Measurements from ENCODE around the gene ZNF556. TPM values are rescaled to one million over a fixed set of nuclear protein-coding genes. Genes with fewer than 3 reads are reported as not detected.
A peak's percentile ranks its signal among the peaks of the same experiment; 100 is the strongest.

Gene ZNF556
- total RNA-seq (0.03 TPM in 1 of 2 replicates, not detected in the other), polyA plus RNA-seq (not detected in 2 replicates)

- DNase-seq (ENCODE audit: low spot score), result no peak
- Histone ChIP-seq H3K9me3 (ENCODE audit: low read depth) (no peaks in the 10 kb centered on the region), H3K4me3 (no peak within 1 kb of the TSS), H3K36me3 (replicated peaks; ENCODE audit: insufficient read depth, low read depth) (no peaks in the 10 kb centered on the region), H3K27me3 (no peaks in the 10 kb centered on the region), H3K4me1 (ENCODE audit: insufficient read depth) (no peaks in the 10 kb centered on the region), H2AFZ (no peak within 1 kb of the TSS), H3K4me2 (no peak within 1 kb of the TSS), H3K79me2 (no peaks in the 10 kb centered on the region), H4K20me1 (ENCODE audit: insufficient read depth, poor library complexity, severe bottlenecking) (no peaks in the 10 kb centered on the region), H3K9me2 (replicated peaks; ENCODE audit: insufficient read depth) (no peaks in the 10 kb centered on the region), H3K27ac (no peak within 1 kb of the TSS)
- WGBS (ENCODE audit: low lambda C conversion rate, missing lambda C conversion rate), result 92% methylated on average over 32 of the region's 36 CpGs
- TF ChIP-seq EZH2 (IDR thresholded peaks at IDR 0.05; ENCODE audit: borderline replicate concordance) (no peak), CTCF (IDR thresholded peaks at IDR 0.05; ENCODE audit: poor library complexity) (no peak), EZH2phosphoT487 (IDR thresholded peaks at IDR 0.05; ENCODE audit: low read depth, severe bottlenecking, unreplicated experiment) (no peak)
Measured at GRCh38 chr19:2867025-2867991, at the start of gene ZNF556. TSS of gene ZNF556 (plus strand) at chr19:2867335. CDS start at chr19:2867422, 87 bp downstream.

GRCh38 chr19:2819540-2820111 is 47.5 kb upstream of the ZNF556 start, which contains the start of gene ZNF554:
TSS of gene ZNF554 (plus strand) at chr19:2819868. CDS start at chr19:2820072, 204 bp downstream.
- Histone ChIP-seq H3K27me3 (no peaks in the 10 kb centered on the region), H3K4me2 (peak within 1 kb of the TSS; percentile 97), H3K9me2 (replicated peaks; ENCODE audit: insufficient read depth) (no peaks in the 10 kb centered on the region), H3K9me3 (ENCODE audit: low read depth) (no peaks in the 10 kb centered on the region), H3K36me3 (replicated peaks; ENCODE audit: insufficient read depth, low read depth) (no peaks in the 10 kb centered on the region), H2AFZ (peak within 1 kb of the TSS; percentile 73), H4K20me1 (ENCODE audit: insufficient read depth, poor library complexity, severe bottlenecking) (no peaks in the 10 kb centered on the region), H3K4me3 (peak within 1 kb of the TSS; percentile 60), H3K79me2 (peaks cover 22% of the 10 kb centered on the region), H3K4me1 (ENCODE audit: insufficient read depth) (peaks cover 4% of the 10 kb centered on the region), H3K27ac (peak within 1 kb of the TSS; percentile 73)
- TF ChIP-seq CTCF (IDR thresholded peaks at IDR 0.05; ENCODE audit: poor library complexity) (peak; percentile 94), EZH2 (IDR thresholded peaks at IDR 0.05; ENCODE audit: borderline replicate concordance) (no peak)
- DNase-seq (ENCODE audit: low spot score), result peak; percentile 100
- WGBS (ENCODE audit: low lambda C conversion rate, missing lambda C conversion rate), result under 1% methylated on average over 46 of the region's 64 CpGs

- Histone ChIP-seq H3K9me3 (ENCODE audit: low read depth) (no peaks in the 10 kb centered on the region), H3K36me3 (replicated peaks; ENCODE audit: insufficient read depth, low read depth) (no peaks in the 10 kb centered on the region), H3K9me2 (replicated peaks; ENCODE audit: insufficient read depth) (no peaks in the 10 kb centered on the region), H3K27ac (peak overlapping the region; percentile 73), H4K20me1 (ENCODE audit: insufficient read depth, poor library complexity, severe bottlenecking) (no peaks in the 10 kb centered on the region), H3K4me1 (ENCODE audit: insufficient read depth) (peaks cover 4% of the 10 kb centered on the region), H3K4me3 (peak overlapping the region; percentile 60), H3K4me2 (peak overlapping the region; percentile 97), H2AFZ (peak overlapping the region; percentile 73), H3K27me3 (no peaks in the 10 kb centered on the region), H3K79me2 (peaks cover 22% of the 10 kb centered on the region)
- TF ChIP-seq CTCF (IDR thresholded peaks at IDR 0.05; ENCODE audit: poor library complexity), result no peak
- TF ChIP-seq EZH2 (IDR thresholded peaks at IDR 0.05; ENCODE audit: borderline replicate concordance), result no peak
- TF ChIP-seq EZH2phosphoT487 (IDR thresholded peaks at IDR 0.05; ENCODE audit: low read depth, severe bottlenecking, unreplicated experiment), result no peak
- peak; percentile 35 for DNase-seq (ENCODE audit: low spot score)
- WGBS (ENCODE audit: low lambda C conversion rate, missing lambda C conversion rate), result 2% methylated on average over 22 of the region's 36 CpGs
Measured at GRCh38 chr19:2820112-2820702, 46.9 kb upstream of the ZNF556 start.

Data from hepatocyte (in vitro differentiated cells).